A549 treated with AZD2906 at 1 μM for 4 hours (cell line): ENCODE results near the gene TMEM273. TPM values are rescaled to one million over a fixed set of nuclear protein-coding genes. Genes with fewer than 3 reads are reported as not detected.

Experiments
- total RNA-seq: library from RNA; stranded (reverse); fragments of 200-300 nt; extraction: Qiagen RNA extraction; gene quantifications from 5 replicates; pipeline ENCODE4 v1.2.3, GENCODE V29; 2022

Gene TMEM273, protein sequence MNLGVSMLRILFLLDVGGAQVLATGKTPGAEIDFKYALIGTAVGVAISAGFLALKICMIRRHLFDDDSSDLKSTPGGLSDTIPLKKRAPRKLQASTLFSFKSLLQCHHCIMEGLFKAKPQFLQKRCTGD
- total RNA-seq, result not detected in 5 replicates

DNA sequence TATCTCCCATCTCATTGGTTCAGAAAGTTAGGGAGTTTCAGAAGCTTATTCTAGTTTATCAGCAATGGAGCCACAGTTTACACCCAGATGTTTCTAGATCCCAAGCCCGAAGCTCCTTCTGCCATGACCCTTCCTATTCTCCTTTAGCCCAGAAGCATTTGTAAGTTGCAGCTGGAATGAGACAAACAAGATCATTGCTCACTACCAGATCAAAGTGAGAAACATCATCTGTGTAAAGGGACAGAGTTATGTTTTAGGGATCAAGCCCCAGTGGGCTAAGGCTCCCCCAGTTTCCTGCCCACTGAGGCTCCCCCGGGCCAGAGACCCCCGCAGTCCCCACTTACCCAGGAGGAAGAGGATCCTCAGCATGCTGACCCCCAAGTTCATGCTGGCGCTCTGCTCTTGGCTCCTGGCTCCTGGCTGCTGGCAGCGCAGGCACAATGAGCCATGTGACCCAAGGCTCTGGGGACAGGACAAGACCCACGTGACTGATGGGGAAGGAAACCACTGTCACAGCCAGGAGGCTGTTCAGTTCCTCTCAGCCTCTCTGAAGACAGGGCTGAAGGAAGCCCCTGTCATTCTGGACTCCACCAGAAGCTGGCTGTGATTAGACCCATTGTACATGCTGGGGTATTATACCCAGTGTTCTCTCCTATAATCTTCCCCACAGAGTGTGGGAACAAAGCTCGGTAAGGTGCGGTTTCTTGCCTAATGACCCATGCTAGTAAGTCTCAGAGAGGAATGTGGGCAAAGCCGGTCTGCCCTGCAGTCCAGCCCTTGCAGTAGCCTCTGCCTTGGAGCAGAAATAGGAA is at the start of gene TMEM273:
Gene TMEM273, minus strand, starts transcription at position 442 of the 812 bp plus-strand sequence. Its CDS starts 55 bp downstream, at position 387.

DNA sequence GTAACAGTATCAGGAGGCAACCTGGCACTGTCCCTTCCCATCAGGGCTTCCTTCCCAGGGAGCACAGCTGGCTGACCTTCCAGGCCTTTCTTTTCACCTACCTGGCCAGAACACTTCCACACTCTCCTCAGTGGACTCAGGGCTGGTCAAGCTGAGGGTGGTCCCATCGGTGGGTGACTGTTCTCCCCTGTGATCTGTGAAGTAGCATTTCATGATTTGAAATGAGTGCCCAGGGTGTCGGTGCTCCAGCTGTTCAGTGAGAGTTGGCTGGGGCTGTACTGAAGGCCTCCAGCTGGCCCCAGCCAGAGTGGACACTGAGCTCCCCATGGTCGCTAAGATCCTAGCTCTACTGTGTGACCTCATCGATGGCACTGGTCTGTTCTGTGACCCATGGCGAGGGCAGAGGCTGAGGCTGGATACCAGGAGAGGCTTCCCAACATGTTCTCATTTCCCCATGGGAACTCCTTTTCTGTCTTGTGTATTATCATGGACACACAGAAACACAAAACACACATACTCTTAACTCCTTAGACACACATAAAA is 54.4 kb downstream of the TMEM273 start, which contains the start of gene FAM170B:
Gene FAM170B, minus strand, starts transcription at position 316 of the 543 bp plus-strand sequence. Its CDS starts 103 bp downstream, at position 213.

DNA sequence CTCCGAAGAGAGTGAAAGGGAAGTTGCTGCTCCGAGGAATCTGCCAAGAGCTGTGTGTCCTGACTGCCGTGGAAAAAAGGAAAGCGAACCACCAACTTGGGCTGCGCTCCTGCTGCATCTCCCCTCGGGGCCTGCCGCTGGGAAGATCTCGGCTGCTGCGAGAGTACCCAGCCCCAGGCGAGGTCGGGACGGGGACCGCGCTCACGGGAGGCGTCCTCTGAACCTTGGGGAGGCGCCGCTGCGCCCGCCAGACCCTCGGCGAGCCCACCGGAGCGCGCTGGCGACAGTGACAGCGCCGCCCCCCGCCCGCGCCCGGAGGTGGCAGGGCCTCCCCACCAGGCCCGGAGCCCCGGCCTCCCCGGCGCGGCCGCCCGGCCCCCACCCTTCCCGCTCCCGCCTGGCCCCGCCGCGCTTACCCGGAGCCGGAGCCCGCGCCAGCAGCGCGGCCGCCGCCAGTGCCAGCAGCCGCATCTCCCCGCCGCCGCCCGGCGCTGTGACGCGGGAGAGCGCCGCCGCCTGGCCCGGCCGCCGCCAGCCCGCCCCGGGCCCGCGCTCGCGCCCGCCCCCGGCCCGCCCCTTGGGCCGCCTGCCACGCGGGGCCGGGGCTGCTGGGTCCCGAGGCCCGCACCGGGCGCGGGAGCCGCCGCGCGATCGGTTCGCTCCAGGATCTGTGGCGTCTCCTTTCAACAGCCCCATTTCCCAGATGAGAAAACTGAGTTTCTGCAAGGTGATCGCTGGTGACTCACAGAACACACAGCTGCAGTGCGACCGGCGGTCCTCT is 73.0 kb downstream of the TMEM273 start, which contains the start of gene VSTM4:
Gene VSTM4, minus strand, starts transcription at position 508 of the 781 bp plus-strand sequence. Its CDS starts 37 bp downstream, at position 471.

Other genes with a start within 250 kb of the TMEM273 start
- not detected in 5 replicates for gene LRRC18, start 248.6 kb downstream of the TMEM273 start, total RNA-seq
- gene VSTM4, start 72.9 kb downstream of the TMEM273 start, total RNA-seq, result 0.23 to 0.41 TPM (median 0.29 TPM) in 5 replicates
- gene FAM170B, start 54.4 kb downstream of the TMEM273 start, total RNA-seq, result not detected in 5 replicates
- not detected in 5 replicates for gene C10orf71, start 110.8 kb upstream of the TMEM273 start, total RNA-seq
- gene DRGX, start 207.7 kb upstream of the TMEM273 start, total RNA-seq, result 0.02 to 0.03 TPM in 2 of 5 replicates, not detected in the others